ENCODE measurements around the gene AMY1A. TPM values are rescaled to one million over a fixed set of nuclear protein-coding genes. Genes with fewer than 3 reads are reported as not detected.
"Not testable (repeated sequence)": the region's sequence is repeated elsewhere in the genome, so short reads cannot be mapped to it uniquely, and the experiment has no call there.

The AMY1A gene
- total and polyA plus RNA-seq, 7 experiments from 2014 or later, result not detected

DNA sequence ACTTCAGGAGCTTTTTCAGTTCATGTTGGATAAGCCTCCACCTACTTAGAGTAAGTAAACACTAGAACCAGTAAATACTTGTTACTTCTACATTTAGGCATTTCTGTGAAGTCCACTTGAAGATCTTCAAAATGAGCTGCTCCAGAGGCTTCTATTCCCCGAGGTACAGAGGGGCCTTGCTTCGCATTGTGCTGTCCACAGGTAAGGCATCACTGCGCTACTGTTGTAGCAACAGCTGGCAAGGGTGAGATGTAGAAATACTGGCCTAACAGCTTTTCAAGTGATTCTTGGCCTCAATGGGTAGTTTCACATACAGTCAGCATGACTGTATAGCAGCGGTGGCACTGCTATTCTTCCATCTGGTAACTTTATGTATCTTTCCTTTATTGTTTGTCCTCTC, 4.7 kb upstream of the AMY1A start:
- H3K27me3 Mint-ChIP-seq; H3K9me3 ChIP-seq (ENCODE audit: control insufficient read depth in 2 of 3, low read length in 3 of 3); H3K4me3 Mint-ChIP-seq; H3K36me3 Mint-ChIP-seq; POLR2A ChIA-PET; ATAC-seq; H3K27me3 ChIP-seq (ENCODE audit: control insufficient read depth in 2 of 2, insufficient read depth in 2 of 2, low read length in 2 of 2); H3K4me3 ChIP-seq (ENCODE audit: low read length); H3K27ac ChIP-seq (ENCODE audit: low read depth, low read length); H3K27ac Mint-ChIP-seq; H3K36me3 ChIP-seq (ENCODE audit: control insufficient read depth in 2 of 3, insufficient read depth in 3 of 3, low read length in 3 of 3); CTCF ChIA-PET; H3K4me1 Mint-ChIP-seq; intact Hi-C loops (cut with micrococcal nuclease); H3K9me3 Mint-ChIP-seq; H3K4me1 ChIP-seq (ENCODE audit: control insufficient read depth in 2 of 2, insufficient read depth in 2 of 2, low read length in 2 of 2); DNase-seq: not testable (repeated sequence)

DNA sequence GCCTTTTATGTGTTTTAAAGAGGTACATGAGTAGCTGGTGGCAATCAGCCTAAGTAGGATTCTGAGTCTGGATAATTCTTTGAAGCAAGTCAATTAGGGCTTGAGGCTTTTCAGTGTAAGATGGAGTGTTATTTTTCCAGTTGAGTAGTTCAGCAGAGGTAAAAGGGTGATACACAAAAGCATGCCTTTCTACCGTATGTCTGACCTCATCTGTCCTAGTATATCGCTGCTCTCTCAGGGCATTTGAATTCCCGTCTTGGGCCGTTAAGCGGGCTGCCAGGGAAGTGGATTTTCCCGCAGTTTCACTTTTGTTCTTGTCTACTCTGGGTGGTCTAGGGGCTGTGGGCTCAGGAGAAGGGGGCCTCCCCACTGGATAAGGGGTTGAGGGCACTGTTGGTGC, 1.4 kb upstream of the AMY1A start:
- H3K4me1 Mint-ChIP-seq; H3K27ac ChIP-seq (ENCODE audit: low read depth, low read length); intact Hi-C loops (cut with micrococcal nuclease); DNase-seq; H3K36me3 ChIP-seq (ENCODE audit: control insufficient read depth in 2 of 3, insufficient read depth in 3 of 3, low read length in 3 of 3); H3K36me3 Mint-ChIP-seq; POLR2A ChIA-PET; H3K4me1 ChIP-seq (ENCODE audit: control insufficient read depth in 2 of 2, insufficient read depth in 2 of 2, low read length in 2 of 2); H3K9me3 Mint-ChIP-seq; H3K4me3 Mint-ChIP-seq; CTCF ChIA-PET; H3K4me3 ChIP-seq (ENCODE audit: low read length); ATAC-seq; H3K9me3 ChIP-seq (ENCODE audit: control insufficient read depth in 2 of 3, low read length in 3 of 3); H3K27me3 ChIP-seq (ENCODE audit: control insufficient read depth in 2 of 2, insufficient read depth in 2 of 2, low read length in 2 of 2); H3K27ac Mint-ChIP-seq; H3K27me3 Mint-ChIP-seq: not testable (repeated sequence)

DNA sequence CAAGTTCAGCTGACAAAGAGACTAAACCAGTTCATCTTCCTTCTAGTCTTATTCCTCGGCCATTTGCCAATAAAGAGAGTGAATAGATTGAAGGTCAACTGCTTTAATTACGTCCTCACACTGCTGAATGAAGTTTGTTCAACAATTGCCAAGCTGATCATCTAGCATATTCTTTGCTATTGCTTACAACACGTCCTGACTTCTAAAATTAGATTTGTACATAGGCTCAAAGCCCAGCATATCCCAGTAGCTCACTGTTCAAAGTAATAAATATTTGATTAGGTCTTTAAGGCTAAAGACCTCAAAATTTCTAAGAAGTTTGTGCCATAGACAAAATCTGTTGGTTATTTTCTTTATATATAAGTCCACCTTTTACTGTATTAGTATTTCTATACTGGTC, 20.8 kb downstream of the AMY1A start:
- H3K27me3 Mint-ChIP-seq; H3K27ac Mint-ChIP-seq; H3K36me3 Mint-ChIP-seq; POLR2A ChIA-PET; H3K36me3 ChIP-seq (ENCODE audit: control insufficient read depth in 2 of 3, insufficient read depth in 3 of 3, low read length in 3 of 3); ATAC-seq; H3K27ac ChIP-seq (ENCODE audit: low read depth, low read length); DNase-seq; H3K4me1 ChIP-seq (ENCODE audit: control insufficient read depth in 2 of 2, insufficient read depth in 2 of 2, low read length in 2 of 2); H3K9me3 Mint-ChIP-seq; CTCF ChIA-PET; H3K27me3 ChIP-seq (ENCODE audit: control insufficient read depth in 2 of 2, insufficient read depth in 2 of 2, low read length in 2 of 2); intact Hi-C loops (cut with micrococcal nuclease); H3K4me1 Mint-ChIP-seq; H3K4me3 ChIP-seq (ENCODE audit: low read length); H3K4me3 Mint-ChIP-seq; H3K9me3 ChIP-seq (ENCODE audit: control insufficient read depth in 2 of 3, low read length in 3 of 3): not testable (repeated sequence)

DNA sequence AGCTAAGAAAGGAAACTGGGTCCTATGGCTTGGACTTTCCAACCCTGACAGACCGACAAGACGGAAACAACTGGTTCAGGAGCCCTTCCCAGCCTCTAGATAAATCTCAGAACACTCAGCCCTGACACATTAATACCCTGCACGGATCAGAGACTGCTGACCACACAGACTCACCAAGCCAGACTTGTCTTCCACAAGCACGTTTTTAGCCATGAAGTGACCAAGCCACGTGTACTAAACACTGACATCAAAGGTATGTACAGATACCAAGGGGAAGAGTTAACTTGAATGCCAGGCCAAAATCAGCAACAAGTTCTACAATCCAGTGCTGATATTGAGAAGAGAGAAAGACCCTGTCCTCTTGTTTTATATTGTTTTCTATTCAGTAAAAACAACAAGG, 40.5 kb downstream of the AMY1A start, which contains the start of gene AMY1B:
TSS of gene AMY1B (minus strand) at position 101 of the 400 bp plus-strand sequence. CDS start 571 bp downstream, outside the sequence.
- ATAC-seq; DNase-seq; H3K4me1 Mint-ChIP-seq; H3K27me3 ChIP-seq (ENCODE audit: control insufficient read depth in 2 of 2, insufficient read depth in 2 of 2, low read length in 2 of 2); H3K36me3 Mint-ChIP-seq; H3K27ac ChIP-seq (ENCODE audit: low read depth, low read length); H3K9me3 Mint-ChIP-seq; H3K4me3 Mint-ChIP-seq; H3K36me3 ChIP-seq (ENCODE audit: control insufficient read depth in 2 of 3, insufficient read depth in 3 of 3, low read length in 3 of 3); H3K4me3 ChIP-seq (ENCODE audit: low read length); POLR2A ChIA-PET; H3K9me3 ChIP-seq (ENCODE audit: control insufficient read depth in 2 of 3, low read length in 3 of 3); CTCF ChIA-PET; H3K27me3 Mint-ChIP-seq; intact Hi-C loops (cut with micrococcal nuclease); H3K27ac Mint-ChIP-seq; H3K4me1 ChIP-seq (ENCODE audit: control insufficient read depth in 2 of 2, insufficient read depth in 2 of 2, low read length in 2 of 2): not testable (repeated sequence)

DNA sequence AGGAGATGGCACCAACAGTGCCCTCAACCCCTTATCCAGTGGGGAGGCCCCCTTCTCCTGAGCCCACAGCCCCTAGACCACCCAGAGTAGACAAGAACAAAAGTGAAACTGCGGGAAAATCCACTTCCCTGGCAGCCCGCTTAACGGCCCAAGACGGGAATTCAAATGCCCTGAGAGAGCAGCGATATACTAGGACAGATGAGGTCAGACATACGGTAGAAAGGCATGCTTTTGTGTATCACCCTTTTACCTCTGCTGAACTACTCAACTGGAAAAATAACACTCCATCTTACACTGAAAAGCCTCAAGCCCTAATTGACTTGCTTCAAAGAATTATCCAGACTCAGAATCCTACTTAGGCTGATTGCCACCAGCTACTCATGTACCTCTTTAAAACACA, 41.9 kb downstream of the AMY1A start:
- CTCF ChIA-PET, result not testable (repeated sequence)

DNA sequence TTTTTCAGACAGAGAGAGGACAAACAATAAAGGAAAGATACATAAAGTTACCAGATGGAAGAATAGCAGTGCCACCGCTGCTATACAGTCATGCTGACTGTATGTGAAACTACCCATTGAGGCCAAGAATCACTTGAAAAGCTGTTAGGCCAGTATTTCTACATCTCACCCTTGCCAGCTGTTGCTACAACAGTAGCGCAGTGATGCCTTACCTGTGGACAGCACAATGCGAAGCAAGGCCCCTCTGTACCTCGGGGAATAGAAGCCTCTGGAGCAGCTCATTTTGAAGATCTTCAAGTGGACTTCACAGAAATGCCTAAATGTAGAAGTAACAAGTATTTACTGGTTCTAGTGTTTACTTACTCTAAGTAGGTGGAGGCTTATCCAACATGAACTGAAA, 45.1 kb downstream of the AMY1A start:
- H3K4me1 Mint-ChIP-seq, result not testable (repeated sequence)

More for the DNA sequence above, 41.9 kb downstream of the AMY1A start:
- H3K27ac Mint-ChIP-seq; H3K9me3 ChIP-seq (ENCODE audit: control insufficient read depth in 2 of 3, low read length in 3 of 3); ATAC-seq; H3K4me1 Mint-ChIP-seq; H3K9me3 Mint-ChIP-seq; H3K36me3 Mint-ChIP-seq; H3K27me3 ChIP-seq (ENCODE audit: control insufficient read depth in 2 of 2, insufficient read depth in 2 of 2, low read length in 2 of 2); H3K36me3 ChIP-seq (ENCODE audit: control insufficient read depth in 2 of 3, insufficient read depth in 3 of 3, low read length in 3 of 3); H3K4me1 ChIP-seq (ENCODE audit: control insufficient read depth in 2 of 2, insufficient read depth in 2 of 2, low read length in 2 of 2); H3K4me3 Mint-ChIP-seq; H3K27me3 Mint-ChIP-seq; H3K27ac ChIP-seq (ENCODE audit: low read depth, low read length); POLR2A ChIA-PET; H3K4me3 ChIP-seq (ENCODE audit: low read length); intact Hi-C loops (cut with micrococcal nuclease); DNase-seq: not testable (repeated sequence)

DNA sequence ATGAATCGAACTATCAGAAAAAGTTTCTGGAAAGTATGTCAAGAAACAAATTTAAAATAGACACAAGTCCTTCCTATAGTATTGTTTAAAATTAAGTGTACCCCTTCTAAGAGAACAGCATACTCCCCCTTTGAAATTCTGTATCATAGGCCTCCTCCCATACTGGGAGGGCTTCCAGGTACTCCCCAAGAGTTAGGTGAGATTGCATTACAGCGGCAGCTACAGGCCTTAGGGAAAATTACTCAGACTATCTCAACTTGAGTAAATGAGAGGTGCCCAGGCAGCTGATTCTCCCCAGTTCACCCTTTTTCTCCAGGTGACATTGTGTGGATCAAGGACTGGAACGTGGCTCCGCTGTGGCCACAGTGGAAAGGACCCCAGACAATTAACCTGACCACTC, 45.7 kb downstream of the AMY1A start:
- H3K27ac ChIP-seq (ENCODE audit: low read depth, low read length); DNase-seq; intact Hi-C loops (cut with micrococcal nuclease); H3K9me3 Mint-ChIP-seq; H3K36me3 Mint-ChIP-seq; H3K27ac Mint-ChIP-seq; H3K4me1 Mint-ChIP-seq; H3K9me3 ChIP-seq (ENCODE audit: control insufficient read depth in 2 of 3, low read length in 3 of 3); H3K36me3 ChIP-seq (ENCODE audit: control insufficient read depth in 2 of 3, insufficient read depth in 3 of 3, low read length in 3 of 3); H3K27me3 ChIP-seq (ENCODE audit: control insufficient read depth in 2 of 2, insufficient read depth in 2 of 2, low read length in 2 of 2); H3K4me1 ChIP-seq (ENCODE audit: control insufficient read depth in 2 of 2, insufficient read depth in 2 of 2, low read length in 2 of 2); ATAC-seq; H3K4me3 Mint-ChIP-seq; H3K4me3 ChIP-seq (ENCODE audit: low read length); H3K27me3 Mint-ChIP-seq; CTCF ChIA-PET; POLR2A ChIA-PET: not testable (repeated sequence)

More for the DNA sequence above, 45.1 kb downstream of the AMY1A start:
- H3K36me3 Mint-ChIP-seq; intact Hi-C loops (cut with micrococcal nuclease); POLR2A ChIA-PET; H3K4me3 ChIP-seq (ENCODE audit: low read length); H3K27ac ChIP-seq (ENCODE audit: low read depth, low read length); H3K4me3 Mint-ChIP-seq; H3K9me3 Mint-ChIP-seq; H3K4me1 ChIP-seq (ENCODE audit: control insufficient read depth in 2 of 2, insufficient read depth in 2 of 2, low read length in 2 of 2); H3K27me3 ChIP-seq (ENCODE audit: control insufficient read depth in 2 of 2, insufficient read depth in 2 of 2, low read length in 2 of 2); ATAC-seq; H3K9me3 ChIP-seq (ENCODE audit: control insufficient read depth in 2 of 3, low read length in 3 of 3); DNase-seq; H3K27ac Mint-ChIP-seq; H3K36me3 ChIP-seq (ENCODE audit: control insufficient read depth in 2 of 3, insufficient read depth in 3 of 3, low read length in 3 of 3); H3K27me3 Mint-ChIP-seq; CTCF ChIA-PET: not testable (repeated sequence)
